Suppressor macrophage (primary cell): ENCODE data around the gene AWAT2.

Source experiments
- DNase-seq, 4 experiments: peaks; one replicate each; pipeline ENCODE4 v3.0.0-alpha.2; 2020 to 2022
- total RNA-seq, 17 experiments: gene quantifications; one replicate each; lab custom pipeline; 2026; ENCODE audit warnings: mixed read lengths in 6 of 17, inconsistent platforms in 3 of 17; lab: John Stamatoyannopoulos, UW

Gene AWAT2, protein sequence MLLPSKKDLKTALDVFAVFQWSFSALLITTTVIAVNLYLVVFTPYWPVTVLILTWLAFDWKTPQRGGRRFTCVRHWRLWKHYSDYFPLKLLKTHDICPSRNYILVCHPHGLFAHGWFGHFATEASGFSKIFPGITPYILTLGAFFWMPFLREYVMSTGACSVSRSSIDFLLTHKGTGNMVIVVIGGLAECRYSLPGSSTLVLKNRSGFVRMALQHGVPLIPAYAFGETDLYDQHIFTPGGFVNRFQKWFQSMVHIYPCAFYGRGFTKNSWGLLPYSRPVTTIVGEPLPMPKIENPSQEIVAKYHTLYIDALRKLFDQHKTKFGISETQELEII
- total RNA-seq: 0 to 1.1 (median 0) reads per million in 17 experiments

GRCh38 chrX:70049925-70050324, at the start of gene AWAT2:
TSS of gene AWAT2 (minus strand) at chrX:70049938. CDS start at chrX:70049932, 6 bp downstream.
- peak; percentile 12 to 53 (median 50) for DNase-seq

GRCh38 chrX:70096052-70096451, 46.3 kb upstream of the AWAT2 start:
- DNase-seq: no peak

GRCh38 chrX:70092247-70092646, 42.5 kb upstream of the AWAT2 start:
- no peak for DNase-seq

DNA sequence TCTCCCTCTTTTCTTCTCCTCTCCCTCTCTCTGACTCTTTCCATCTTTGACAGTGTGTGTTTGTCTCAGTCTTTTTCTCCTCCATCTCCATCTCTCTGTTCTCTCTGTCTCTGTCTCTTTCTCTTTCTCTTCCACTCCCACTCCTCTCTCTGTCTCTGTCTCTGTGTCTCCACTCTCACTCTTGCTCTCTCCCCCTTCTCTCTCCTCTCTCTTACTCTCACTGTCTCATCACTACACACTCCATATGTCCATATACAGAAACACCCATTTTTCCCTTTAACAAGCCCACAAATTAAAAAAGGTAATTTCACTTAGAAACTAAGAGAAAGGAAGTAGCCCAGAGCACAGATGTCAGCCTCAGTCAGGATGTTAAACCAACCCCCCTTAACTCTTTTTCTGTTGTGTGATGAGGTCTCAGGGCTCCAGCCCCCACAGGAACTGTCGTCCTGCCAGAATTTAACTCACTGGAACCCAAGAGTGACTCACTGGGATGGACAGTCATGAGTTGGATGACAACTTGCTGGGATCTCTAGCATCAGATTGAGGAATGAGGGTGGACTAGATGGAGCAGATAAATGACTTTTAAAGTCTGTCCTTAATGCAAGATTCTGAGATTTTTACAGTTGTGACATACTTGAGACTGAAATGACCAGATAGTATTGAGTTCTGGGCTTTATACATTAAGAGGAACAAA, 40.0 kb upstream of the AWAT2 start:
- DNase-seq: no peak

GRCh38 chrX:70088751-70089150, 39.0 kb upstream of the AWAT2 start:
- DNase-seq: no peak

DNA sequence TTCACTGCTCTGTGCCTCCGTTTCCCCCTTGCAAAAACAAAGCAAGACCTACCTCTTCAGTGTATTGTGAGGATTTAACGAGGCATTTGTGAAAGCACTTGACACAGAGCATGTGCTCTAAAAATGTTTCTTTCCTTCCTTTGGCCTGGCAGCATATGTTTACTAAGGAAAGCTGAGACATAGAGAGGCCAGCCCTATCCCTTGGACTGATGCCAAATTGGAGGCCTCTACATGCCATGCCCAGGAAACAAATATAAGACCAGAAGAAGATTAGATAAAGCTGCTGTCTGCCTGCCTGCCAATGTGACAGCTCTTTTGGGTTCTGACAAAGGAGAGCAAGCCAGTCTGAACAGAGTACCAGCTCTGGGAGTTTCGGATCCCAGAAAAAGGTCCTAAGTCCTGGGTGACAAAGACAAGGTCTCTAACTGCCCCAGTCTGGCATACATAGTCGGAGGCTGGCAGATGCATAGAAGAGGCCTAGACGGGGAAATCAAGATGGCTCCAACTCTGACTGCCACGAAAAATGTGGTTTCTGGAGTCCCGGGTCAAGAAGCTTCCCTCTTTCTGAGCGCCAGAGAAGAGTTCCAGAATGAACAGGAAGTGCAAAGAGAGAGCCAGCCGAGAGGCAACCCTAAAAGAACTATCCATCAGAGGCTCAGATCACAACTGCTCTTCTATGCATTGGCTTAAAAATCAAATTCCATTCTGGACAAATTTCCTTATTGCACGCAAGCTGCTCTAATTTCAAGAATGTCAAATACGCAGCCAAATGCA, 38.3 kb upstream of the AWAT2 start:
- DNase-seq: peak in 2 of 4 experiments; percentile 1 to 4

GRCh38 chrX:70084592-70085240, 35.0 kb upstream of the AWAT2 start:
- no peak for DNase-seq

- DNase-seq: no peak
Measured at GRCh38 chrX:70082723-70083122, 33.0 kb upstream of the AWAT2 start.

DNA sequence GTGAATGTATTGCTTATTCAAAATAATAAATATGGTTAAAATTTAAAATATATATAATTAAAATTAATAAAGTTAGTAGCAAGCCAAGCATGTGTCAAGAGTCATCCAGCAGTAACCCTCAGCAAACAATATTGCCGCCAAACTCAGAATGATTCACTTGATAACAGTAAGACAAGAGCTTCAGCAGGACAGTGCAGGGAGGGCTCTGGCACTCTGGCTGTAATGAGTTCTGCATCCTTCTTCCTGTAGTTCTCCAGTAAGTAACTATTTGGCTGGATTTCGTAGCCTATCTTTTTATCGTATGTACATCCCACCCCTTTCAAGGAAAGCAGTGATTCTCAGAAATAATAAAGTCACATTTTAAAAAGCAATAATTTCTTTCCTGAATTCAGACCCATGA, 30.1 kb upstream of the AWAT2 start:
- no peak for DNase-seq

GRCh38 chrX:70079297-70079696, 29.6 kb upstream of the AWAT2 start:
- no peak for DNase-seq

DNA sequence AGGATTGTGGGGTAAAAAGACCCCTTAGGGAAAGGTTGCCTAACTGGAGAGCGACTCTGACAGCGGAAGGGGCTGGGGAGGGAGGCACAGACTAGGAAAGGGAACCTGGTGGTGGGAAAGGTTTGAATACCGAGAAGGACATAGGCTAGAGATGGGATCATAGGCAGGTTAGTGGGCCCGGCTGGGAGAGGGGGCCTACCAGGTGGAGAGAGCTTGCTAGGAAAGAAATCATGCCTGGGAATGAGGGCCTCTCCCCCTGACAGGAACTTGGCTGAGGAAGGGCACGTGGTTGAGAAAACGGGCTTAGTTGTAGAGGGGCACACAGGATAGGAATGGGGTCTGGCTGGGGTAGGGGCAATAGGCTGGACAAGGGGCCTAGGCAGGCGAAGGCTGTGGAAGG, 16.9 kb upstream of the AWAT2 start:
- DNase-seq: no peak

GRCh38 chrX:70062961-70063550, 13.3 kb upstream of the AWAT2 start:
- DNase-seq: no peak

GRCh38 chrX:70062076-70062475, 12.3 kb upstream of the AWAT2 start, which contains the start of gene OTUD6A:
TSS of gene OTUD6A (plus strand) at chrX:70062457. CDS start at chrX:70062525, 68 bp downstream.
- DNase-seq: no peak

DNA sequence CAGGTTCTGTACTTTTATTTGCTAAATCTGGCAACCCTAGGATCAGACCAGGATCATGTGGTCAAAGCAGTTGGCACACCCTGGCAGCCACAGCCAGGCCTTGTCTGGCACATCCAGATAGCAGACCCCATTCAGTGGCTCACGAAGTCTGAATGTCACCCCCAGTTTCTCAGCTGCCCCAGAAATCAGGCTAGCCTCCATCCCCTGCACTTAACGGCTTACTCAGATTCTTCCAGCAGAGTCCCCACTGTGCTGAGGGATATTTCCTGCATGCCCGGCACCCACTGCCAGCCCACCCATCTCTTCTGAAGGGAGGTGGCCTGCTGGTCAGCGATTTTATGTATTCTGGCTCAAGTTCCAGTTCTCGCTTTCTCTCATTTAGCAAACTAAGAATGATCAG, 4.7 kb upstream of the AWAT2 start:
- no peak for DNase-seq

DNA sequence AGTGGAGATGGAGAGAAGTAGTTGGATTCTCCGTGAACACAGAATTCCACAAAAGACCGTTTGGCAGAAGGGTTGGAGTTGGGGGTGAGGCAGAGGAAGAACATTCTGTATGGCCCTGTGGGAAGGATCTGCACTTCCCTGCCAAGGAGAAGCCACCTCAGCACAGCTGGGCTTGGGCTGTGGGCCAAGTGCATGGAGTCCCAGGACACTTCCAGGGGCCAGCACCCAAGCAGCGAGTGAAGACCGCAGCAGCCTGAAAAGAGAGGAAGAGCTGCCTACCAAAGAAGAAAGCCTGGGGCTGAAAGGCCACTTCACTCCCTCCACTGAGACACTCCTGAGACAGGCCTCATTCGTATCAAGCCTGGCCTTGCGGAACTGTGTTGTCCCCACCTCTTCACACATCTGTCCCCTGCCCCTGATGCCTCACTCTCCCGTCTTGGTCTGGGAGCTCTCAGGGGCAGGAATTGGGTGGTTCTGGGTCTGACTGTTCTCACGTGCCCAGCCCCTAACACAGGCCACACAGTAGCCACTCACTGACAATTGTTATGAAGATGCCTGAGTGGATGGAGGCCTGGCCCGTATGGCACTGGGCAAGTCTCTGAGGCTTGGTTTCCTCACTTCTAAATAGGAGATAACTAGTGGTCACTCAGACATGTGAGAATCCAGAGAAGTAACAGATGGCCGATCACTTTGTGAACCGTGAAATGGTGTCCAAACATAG, 3.3 kb upstream of the AWAT2 start:
- no peak for DNase-seq

DNA sequence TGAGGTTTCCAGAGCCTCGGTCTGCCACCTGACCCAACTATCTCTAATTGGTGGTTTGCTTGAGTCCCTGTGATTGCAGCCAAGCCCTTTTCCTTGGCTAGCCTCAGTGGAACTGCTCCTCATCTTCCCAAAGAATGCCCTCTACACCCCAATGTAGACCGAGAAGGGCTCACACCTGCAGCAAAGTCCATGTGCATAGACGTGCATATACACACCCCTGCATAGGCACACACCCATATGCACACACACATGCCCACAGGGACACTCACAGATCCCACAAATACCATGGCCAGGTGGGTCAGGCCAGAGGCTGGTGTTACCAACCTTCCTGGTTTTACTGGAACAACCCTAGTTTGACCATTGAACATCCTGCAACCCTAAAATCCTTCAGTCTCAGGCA, 332 bp downstream of the AWAT2 start:
- no peak for DNase-seq

DNA sequence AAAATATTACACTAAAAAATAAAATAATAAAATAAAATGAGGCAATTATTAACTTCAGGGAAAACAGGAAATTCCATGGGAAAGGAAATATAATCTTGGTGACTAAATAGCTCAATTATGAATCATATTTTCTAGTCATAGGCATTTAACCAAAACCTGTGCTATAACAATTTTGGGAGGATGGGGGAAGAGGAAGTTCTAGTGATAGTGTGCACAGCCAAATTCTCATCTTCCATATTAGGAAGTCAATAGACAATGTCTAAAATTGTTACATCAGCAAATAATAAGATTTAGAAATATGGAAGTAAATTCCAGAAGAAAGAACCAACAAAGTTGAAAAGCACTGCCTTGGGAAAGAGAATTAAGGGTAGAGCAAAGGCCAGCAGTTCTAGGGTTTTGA, 2.8 kb downstream of the AWAT2 start:
- peak in 3 of 4 experiments; percentile 1 to 19 (median 15) for DNase-seq

DNA sequence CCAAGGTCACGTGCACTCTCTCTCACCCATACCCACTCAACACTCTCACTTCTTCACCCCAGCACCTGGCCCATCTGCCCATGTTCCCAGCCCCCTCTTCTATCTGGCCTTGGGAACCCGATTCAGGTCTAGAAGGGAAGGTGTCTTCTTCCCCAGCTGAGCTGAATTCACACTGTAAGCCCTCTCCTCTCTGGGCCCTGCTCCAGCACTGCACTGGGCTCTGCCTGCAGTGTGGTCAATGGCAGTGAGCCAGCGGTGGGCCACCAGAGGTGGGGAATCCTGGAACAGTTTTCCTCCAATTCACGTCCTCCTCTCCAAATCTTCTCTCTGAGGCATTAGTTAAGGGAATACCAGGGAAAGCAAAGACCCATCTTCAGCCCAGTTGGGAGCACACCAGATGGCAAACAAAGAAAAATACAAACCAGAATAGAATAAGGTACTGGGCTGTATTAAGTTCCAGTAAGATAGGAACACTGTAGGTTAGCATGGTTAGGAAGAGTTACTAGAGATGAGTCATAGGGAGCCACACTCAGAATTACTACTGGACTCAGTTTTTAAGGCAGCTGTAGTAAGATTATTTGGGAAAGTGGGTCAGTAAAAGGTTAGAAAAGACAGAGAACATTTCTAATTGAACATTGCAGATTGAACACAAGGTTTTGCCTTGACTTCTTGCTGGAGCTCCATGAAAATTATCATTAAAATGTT, 5.0 kb downstream of the AWAT2 start:
- DNase-seq: no peak

DNA sequence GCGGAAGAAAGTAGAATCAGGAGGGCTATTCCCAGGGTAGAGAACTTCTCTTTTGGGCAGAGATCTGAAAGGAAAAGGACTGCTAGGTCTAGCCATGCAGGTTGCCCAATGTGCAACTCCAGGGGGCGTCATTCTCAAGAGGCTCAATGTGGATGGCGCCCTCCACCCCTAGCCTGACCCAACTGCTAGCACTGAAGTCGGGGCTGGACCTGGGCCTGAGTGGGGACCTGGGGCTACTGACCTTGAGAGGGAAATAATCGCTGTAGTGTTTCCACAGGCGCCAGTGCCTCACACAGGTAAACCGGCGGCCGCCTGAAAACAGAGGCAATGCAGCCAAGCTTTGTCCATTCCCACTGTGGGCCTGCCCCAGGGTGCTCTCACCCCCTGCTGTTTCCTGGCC, 6.1 kb downstream of the AWAT2 start:
- no peak for DNase-seq

- DNase-seq: no peak
Measured at GRCh38 chrX:70042399-70043371, 7.1 kb downstream of the AWAT2 start.
